ENCODE results near the gene MED8. TPM values are rescaled to one million over a fixed set of nuclear protein-coding genes. Genes with fewer than 3 reads are reported as not detected.

MED8 gene
- total RNA-seq, 1 donor = 65.9 TPM

DNA sequence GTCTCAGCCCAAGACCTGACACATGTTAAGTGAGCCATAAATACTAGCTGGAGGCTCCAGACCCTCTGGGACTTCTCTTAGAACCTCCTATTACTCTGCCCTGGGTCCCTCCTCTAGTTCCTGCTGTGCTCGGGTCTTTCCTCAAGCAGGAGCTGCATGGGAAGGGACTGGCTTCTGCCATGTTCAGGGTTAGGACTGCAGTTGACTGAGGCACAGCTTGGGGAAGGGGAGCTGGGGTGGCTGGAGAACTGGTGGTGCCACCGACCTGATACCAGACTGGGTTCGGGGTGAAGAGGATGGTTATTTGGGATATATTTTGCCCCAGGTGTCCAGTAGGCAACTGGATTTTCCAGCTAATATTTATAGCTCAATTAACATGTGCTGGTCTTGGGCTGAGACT, 48.4 kb upstream of the MED8 start:
- H3K27ac ChIP-seq (ENCODE audit: low read depth, low read length) = no peak overlapping the region
- H3K4me1 ChIP-seq (ENCODE audit: insufficient read depth, low read length) = peaks cover 6% of the 10 kb centered on the region
- no peaks in the 10 kb centered on the region for H3K9me3 ChIP-seq (ENCODE audit: low read depth, low read length)
- H3K36me3 ChIP-seq (ENCODE audit: insufficient read depth, low read length) = peaks cover 68% of the 10 kb centered on the region
- TF ChIP-seq, protein P1, sequence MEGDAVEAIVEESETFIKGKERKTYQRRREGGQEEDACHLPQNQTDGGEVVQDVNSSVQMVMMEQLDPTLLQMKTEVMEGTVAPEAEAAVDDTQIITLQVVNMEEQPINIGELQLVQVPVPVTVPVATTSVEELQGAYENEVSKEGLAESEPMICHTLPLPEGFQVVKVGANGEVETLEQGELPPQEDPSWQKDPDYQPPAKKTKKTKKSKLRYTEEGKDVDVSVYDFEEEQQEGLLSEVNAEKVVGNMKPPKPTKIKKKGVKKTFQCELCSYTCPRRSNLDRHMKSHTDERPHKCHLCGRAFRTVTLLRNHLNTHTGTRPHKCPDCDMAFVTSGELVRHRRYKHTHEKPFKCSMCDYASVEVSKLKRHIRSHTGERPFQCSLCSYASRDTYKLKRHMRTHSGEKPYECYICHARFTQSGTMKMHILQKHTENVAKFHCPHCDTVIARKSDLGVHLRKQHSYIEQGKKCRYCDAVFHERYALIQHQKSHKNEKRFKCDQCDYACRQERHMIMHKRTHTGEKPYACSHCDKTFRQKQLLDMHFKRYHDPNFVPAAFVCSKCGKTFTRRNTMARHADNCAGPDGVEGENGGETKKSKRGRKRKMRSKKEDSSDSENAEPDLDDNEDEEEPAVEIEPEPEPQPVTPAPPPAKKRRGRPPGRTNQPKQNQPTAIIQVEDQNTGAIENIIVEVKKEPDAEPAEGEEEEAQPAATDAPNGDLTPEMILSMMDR (IDR thresholded peaks at IDR 0.05; ENCODE audit: extremely low read depth, low read depth, low read length) = no peak
- no peak overlapping the region for H3K4me2 ChIP-seq (ENCODE audit: insufficient read depth, low read length)
- no peaks in the 10 kb centered on the region for H3K27me3 ChIP-seq (ENCODE audit: insufficient read depth, low read length)
- no peaks in the 10 kb centered on the region for H3K79me2 ChIP-seq (ENCODE audit: insufficient read depth, low read length)
- no peak overlapping the region for H2AFZ ChIP-seq (ENCODE audit: low read length)
- DNase-seq (ENCODE audit: insufficient read length, low spot score, missing footprints) = no peak
- no peaks in the 10 kb centered on the region for H4K20me1 ChIP-seq (ENCODE audit: insufficient read depth, low read length)
- H3K4me3 ChIP-seq (ENCODE audit: insufficient read depth, low read length) = no peak overlapping the region

DNA sequence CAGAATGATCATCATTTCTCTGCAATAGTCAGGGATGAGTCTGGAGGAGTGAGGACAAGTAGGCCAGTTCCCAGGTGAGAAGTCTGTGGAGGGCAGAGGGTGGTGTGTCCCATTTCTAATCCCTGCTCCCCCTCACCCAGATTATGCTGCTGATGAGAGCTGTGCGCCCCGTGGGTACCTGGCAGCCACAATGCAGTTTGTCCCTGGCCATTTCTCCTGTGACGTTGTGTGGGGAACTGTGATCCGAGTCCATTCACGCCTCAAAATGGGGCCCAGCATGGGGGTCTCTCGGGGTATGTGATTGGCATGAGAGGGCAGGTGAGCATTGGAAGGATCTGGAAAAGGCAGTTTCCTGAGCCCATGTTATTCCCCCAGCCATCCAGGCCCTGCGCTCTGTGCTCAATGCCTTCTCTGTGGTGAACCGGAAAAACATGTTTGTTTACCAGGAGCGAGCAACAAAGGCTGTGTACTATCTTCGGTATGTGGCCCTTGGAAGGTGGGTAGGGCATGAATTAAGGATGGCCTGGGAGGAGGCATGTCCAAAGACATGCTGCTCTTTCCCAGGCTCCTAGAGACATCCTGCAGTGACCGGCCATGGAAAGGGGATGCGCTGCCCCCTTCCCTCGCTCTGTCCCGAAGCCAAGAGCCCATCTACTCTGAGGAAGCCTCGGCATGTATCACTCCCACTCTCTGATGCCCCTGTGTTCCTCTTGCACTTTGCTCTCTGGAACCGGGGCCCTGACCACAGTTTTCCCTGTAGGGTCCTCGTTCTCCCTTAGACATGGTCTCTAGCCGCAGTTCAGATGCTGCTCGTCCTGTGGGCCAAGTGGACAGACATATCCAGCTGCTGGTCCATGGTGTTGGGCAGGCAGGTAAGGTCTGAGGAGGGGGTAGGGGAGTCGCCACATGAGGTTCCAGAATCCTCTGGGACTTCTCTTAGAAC, 47.7 kb upstream of the MED8 start:
- TF ChIP-seq, protein P1 (IDR thresholded peaks at IDR 0.05; ENCODE audit: extremely low read depth, low read depth, low read length) = no peak
- Histone ChIP-seq H3K4me1 (ENCODE audit: insufficient read depth, low read length) (peaks cover 6% of the 10 kb centered on the region), H3K36me3 (ENCODE audit: insufficient read depth, low read length) (peaks cover 61% of the 10 kb centered on the region)

DNA sequence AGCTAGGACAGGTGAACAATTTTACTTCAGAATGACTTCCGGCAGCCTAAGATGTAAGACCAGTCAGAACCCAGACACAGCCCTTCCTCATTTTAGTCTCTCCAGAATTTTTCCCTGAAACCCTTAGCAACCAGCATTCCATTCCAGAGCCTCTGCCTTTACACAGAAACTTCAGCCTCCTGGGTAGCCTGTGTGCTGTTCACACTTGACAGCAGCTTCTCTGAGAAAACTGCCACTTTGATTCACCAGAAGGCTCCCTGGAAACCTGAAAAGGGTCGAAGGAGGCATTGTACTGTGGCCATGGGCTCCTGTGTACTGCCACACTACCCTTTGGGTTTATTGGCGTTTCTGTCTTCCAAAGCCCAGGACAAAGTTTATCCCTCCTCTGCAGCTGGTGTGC, 46.8 kb upstream of the MED8 start:
- H3K27ac ChIP-seq (ENCODE audit: low read depth, low read length) = no peak overlapping the region
- no peak for DNase-seq (ENCODE audit: insufficient read length, low spot score, missing footprints)
- no peak overlapping the region for H3K4me2 ChIP-seq (ENCODE audit: insufficient read depth, low read length)
- TF ChIP-seq, protein P1 (IDR thresholded peaks at IDR 0.05; ENCODE audit: extremely low read depth, low read depth, low read length) = no peak
- H3K4me3 ChIP-seq (ENCODE audit: insufficient read depth, low read length) = no peak overlapping the region
- no peak overlapping the region for H2AFZ ChIP-seq (ENCODE audit: low read length)
- no peaks in the 10 kb centered on the region for H3K27me3 ChIP-seq (ENCODE audit: insufficient read depth, low read length)
- H3K79me2 ChIP-seq (ENCODE audit: insufficient read depth, low read length) = no peaks in the 10 kb centered on the region
- H4K20me1 ChIP-seq (ENCODE audit: insufficient read depth, low read length) = no peaks in the 10 kb centered on the region
- H3K9me3 ChIP-seq (ENCODE audit: low read depth, low read length) = no peaks in the 10 kb centered on the region
- peaks cover 6% of the 10 kb centered on the region for H3K4me1 ChIP-seq (ENCODE audit: insufficient read depth, low read length)
- H3K36me3 ChIP-seq (ENCODE audit: insufficient read depth, low read length) = peaks cover 61% of the 10 kb centered on the region

More for the DNA sequence above, 47.7 kb upstream of the MED8 start:
- Histone ChIP-seq H3K27me3 (ENCODE audit: insufficient read depth, low read length) (no peaks in the 10 kb centered on the region), H3K27ac (ENCODE audit: low read depth, low read length) (no peak overlapping the region), H3K79me2 (ENCODE audit: insufficient read depth, low read length) (no peaks in the 10 kb centered on the region), H3K4me2 (ENCODE audit: insufficient read depth, low read length) (no peak overlapping the region), H4K20me1 (ENCODE audit: insufficient read depth, low read length) (no peaks in the 10 kb centered on the region), H2AFZ (ENCODE audit: low read length) (no peak overlapping the region), H3K4me3 (ENCODE audit: insufficient read depth, low read length) (no peak overlapping the region), H3K9me3 (ENCODE audit: low read depth, low read length) (no peaks in the 10 kb centered on the region)
- no peak for DNase-seq (ENCODE audit: insufficient read length, low spot score, missing footprints)

All from osteoblast (primary cell).